Measurements from ENCODE around the gene FILIP1L. TPM values are rescaled to one million over a fixed set of nuclear protein-coding genes. Genes with fewer than 3 reads are reported as not detected.

Gene FILIP1L
- total RNA-seq, 1 donor from 2014 or later: 41.5 TPM

GRCh38 chr3:100029052-100029451 lies 85.2 kb downstream of the FILIP1L start:
- no peak overlapping the region for H3K27ac ChIP-seq
- intact Hi-C loops (cut with DNase I): no loop called here
- TF ChIP-seq, protein P1, sequence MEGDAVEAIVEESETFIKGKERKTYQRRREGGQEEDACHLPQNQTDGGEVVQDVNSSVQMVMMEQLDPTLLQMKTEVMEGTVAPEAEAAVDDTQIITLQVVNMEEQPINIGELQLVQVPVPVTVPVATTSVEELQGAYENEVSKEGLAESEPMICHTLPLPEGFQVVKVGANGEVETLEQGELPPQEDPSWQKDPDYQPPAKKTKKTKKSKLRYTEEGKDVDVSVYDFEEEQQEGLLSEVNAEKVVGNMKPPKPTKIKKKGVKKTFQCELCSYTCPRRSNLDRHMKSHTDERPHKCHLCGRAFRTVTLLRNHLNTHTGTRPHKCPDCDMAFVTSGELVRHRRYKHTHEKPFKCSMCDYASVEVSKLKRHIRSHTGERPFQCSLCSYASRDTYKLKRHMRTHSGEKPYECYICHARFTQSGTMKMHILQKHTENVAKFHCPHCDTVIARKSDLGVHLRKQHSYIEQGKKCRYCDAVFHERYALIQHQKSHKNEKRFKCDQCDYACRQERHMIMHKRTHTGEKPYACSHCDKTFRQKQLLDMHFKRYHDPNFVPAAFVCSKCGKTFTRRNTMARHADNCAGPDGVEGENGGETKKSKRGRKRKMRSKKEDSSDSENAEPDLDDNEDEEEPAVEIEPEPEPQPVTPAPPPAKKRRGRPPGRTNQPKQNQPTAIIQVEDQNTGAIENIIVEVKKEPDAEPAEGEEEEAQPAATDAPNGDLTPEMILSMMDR (IDR thresholded peaks at IDR 0.05): no peak
- no peak for TF ChIP-seq POLR2A (IDR thresholded peaks at IDR 0.05)
- TF ChIP-seq POLR2AphosphoS5 (IDR thresholded peaks at IDR 0.05; ENCODE audit: insufficient read depth in 1 of 2, low read depth in 1 of 2): no peak
- H3K4me1 ChIP-seq: peaks cover 24% of the 10 kb centered on the region
- no peaks in the 10 kb centered on the region for H3K36me3 ChIP-seq
- H3K27me3 ChIP-seq: no peaks in the 10 kb centered on the region
- no peak for DNase-seq (ENCODE audit: extremely low spot score in 2 of 2)
- H3K9me3 ChIP-seq: no peaks in the 10 kb centered on the region
- H3K4me3 ChIP-seq: no peak overlapping the region

DNA sequence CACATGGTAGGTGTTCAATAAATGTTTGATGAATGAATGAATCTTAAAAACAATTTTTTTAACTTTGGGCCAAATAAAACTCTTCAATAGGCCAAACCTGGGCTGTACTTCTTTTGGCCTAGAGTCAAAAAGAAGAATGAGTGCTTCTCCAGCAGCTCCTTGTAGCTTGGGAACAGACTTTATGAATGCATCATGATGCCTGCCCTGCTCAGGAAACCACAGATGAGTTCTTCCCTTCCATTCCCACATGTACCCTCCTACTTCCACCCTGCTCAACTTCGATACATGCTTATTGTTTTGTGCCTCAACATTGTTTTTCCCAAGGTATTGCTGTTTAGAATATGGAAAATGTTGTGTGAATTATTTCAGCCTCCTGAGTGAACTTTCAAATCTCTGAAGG lies 87.0 kb downstream of the FILIP1L start:
- peaks cover 26% of the 10 kb centered on the region for H3K4me1 ChIP-seq
- no peak for TF ChIP-seq POLR2A (IDR thresholded peaks at IDR 0.05)

DNA sequence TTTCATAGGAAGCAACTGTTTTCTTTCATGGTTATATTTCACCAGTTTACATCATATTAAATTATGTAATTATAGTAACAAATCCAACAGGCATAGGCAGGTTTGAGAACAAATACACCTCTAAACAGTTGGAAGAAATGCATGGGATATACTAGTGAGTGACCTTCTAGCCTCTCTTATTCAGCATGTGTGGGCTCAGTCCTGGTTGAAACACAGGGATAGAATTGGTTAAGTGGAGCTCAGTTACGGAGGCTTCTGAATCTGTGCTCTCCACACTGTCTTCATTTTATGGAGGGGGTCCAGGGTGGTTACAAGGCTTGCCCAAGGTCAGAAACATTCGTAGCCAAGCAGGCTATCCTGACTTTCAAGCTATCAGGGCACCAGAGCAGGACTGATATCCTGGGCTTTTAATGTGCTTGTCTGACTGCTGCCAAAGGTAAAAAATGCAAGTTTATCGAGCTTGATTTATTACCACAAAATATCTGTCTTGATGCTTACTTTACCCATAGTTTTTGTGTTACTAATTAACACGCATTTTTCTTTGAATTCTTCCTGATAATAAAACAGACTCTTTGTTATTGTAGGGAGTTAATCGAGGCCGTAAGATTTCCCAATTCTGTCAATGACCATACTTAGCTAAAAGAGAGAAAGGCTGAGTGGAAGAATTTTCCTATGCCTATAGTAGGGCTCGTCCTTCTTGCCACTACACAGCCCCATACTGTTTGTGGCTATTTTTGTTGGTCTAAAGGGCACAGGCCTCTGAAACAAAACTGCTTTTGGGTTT lies 89.6 kb downstream of the FILIP1L start:
- Histone ChIP-seq H3K27ac (no peak overlapping the region), H3K4me1 (peaks cover 44% of the 10 kb centered on the region), H3K9me3 (no peaks in the 10 kb centered on the region), H3K4me3 (no peak overlapping the region), H3K27me3 (no peaks in the 10 kb centered on the region), H3K36me3 (no peaks in the 10 kb centered on the region)
- intact Hi-C loops (cut with DNase I): no loop called here
- no peak for DNase-seq (ENCODE audit: extremely low spot score in 2 of 2)
- no peak for TF ChIP-seq POLR2AphosphoS5 (IDR thresholded peaks at IDR 0.05; ENCODE audit: insufficient read depth in 1 of 2, low read depth in 1 of 2)
- TF ChIP-seq POLR2A (IDR thresholded peaks at IDR 0.05): no peak
- TF ChIP-seq, protein P1 (IDR thresholded peaks at IDR 0.05): no peak

More for the DNA sequence above, 87.0 kb downstream of the FILIP1L start:
- intact Hi-C loops (cut with DNase I): no loop called here
- H3K36me3 ChIP-seq: no peaks in the 10 kb centered on the region
- no peaks in the 10 kb centered on the region for H3K9me3 ChIP-seq
- H3K27me3 ChIP-seq: no peaks in the 10 kb centered on the region
- no peak overlapping the region for H3K4me3 ChIP-seq
- no peak overlapping the region for H3K27ac ChIP-seq
- DNase-seq (ENCODE audit: extremely low spot score in 2 of 2): no peak

GRCh38 chr3:100023595-100023994 lies 90.7 kb downstream of the FILIP1L start:
- Histone ChIP-seq H3K4me1 (peaks cover 46% of the 10 kb centered on the region), H3K27ac (peak overlapping the region; percentile 9), H3K36me3 (no peaks in the 10 kb centered on the region), H3K9me3 (no peaks in the 10 kb centered on the region), H3K4me3 (no peak overlapping the region), H3K27me3 (no peaks in the 10 kb centered on the region)
- no peak for DNase-seq (ENCODE audit: extremely low spot score in 2 of 2)
- intact Hi-C loops (cut with DNase I): no loop called here
- peak in 1 of 2 donors; percentile 26 for TF ChIP-seq POLR2AphosphoS5 (IDR thresholded peaks at IDR 0.05; ENCODE audit: insufficient read depth in 1 of 2, low read depth in 1 of 2)
- TF ChIP-seq, protein P1 (IDR thresholded peaks at IDR 0.05): no peak

DNA sequence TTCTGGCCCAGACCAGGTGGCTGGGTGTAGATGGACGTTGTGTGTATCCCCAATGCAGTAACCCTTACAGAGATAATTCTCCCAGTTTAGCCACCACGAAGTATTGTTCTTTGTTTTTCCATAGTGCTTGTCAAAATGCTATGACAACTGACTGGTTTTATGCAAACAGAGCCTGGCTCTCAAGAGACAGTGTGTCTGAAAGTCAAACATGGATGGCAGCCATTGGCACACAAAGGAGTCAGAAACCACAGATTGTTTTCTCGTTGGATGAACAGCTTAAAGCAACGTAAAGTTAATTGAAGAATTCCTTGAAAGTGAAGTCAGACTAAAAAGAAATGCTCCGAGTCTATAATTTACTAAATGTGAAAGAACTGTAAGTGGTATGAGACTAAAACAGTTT lies 91.2 kb downstream of the FILIP1L start:
- TF ChIP-seq, protein P1 (IDR thresholded peaks at IDR 0.05): no peak
- TF ChIP-seq POLR2AphosphoS5 (IDR thresholded peaks at IDR 0.05; ENCODE audit: insufficient read depth in 1 of 2, low read depth in 1 of 2): no peak
- no peak for TF ChIP-seq POLR2A (IDR thresholded peaks at IDR 0.05)
- no peak overlapping the region for H3K4me3 ChIP-seq
- H3K27me3 ChIP-seq: no peaks in the 10 kb centered on the region
- no peak overlapping the region for H3K27ac ChIP-seq
- DNase-seq (ENCODE audit: extremely low spot score in 2 of 2): no peak
- intact Hi-C loops (cut with DNase I): no loop called here
- H3K9me3 ChIP-seq: no peaks in the 10 kb centered on the region
- H3K36me3 ChIP-seq: no peaks in the 10 kb centered on the region
- peaks cover 46% of the 10 kb centered on the region for H3K4me1 ChIP-seq

Measured in vagina (tissue), 2 donors.